ENCODE measurements around the gene GORAB.
A peak's percentile ranks its signal among the peaks of the same experiment; 100 is the strongest.

GORAB gene

GRCh38 chr1:170537798-170538503, 6.0 kb downstream of the GORAB start:
- no peak for DNase-seq (ENCODE audit: low read depth)

GRCh38 chr1:170538687-170539086, 6.7 kb downstream of the GORAB start:
- DNase-seq (ENCODE audit: low read depth), result no peak

DNA sequence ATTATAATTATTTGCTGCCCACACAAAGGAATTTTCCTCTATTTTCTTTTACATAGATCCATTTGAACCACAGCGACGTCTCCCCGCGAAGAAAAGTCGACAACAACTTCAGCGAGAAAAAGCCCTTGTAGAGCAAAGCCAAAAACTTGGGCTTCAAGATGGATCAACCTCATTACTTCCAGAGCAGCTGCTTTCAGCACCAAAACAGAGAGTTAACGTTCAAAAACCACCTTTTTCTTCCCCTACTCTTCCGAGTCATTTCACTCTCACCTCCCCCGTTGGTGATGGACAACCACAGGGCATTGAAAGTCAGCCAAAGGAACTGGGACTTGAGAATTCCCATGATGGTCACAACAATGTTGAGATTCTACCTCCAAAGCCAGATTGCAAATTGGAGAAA, 7.2 kb downstream of the GORAB start:
- no peak for DNase-seq (ENCODE audit: low read depth)

DNA sequence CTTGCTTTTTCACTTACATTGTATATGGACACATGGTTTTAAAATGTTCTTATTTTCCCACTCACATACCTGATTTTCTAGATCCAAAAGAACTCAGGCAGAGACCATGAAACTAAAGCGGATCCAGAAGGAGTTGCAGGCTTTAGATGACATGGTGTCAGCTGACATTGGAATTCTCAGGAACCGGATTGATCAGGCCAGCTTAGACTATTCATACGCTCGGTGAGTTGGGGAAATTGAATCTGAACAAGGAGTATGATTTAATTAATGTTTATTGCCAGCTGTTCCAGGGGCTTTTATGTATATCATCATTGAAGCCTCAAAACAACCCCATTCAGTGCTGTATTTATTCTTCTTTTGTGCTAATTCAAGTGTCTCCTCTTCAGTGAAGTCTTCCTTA, 12.7 kb downstream of the GORAB start:
- no peak for DNase-seq (ENCODE audit: low read depth)

DNA sequence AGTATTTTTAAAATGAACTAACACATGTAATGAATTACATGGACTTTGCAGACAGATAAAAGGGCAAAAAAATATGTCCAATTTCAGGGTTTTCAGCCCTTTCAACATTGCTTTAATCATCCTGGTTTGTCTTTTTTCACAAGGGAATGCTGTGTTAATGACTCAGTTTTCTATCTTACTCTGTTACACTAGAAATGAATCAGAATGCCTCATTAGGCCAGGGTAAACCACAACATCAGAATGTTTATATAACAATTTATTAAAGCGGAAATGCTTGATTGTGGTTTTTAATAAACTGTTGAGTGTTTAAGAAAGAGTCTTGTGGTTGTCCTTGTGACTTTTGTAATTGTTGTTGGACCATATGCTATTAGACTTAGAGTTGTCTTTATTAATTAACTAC, 13.5 kb downstream of the GORAB start:
- peak; percentile 74 for DNase-seq (ENCODE audit: low read depth)

DNA sequence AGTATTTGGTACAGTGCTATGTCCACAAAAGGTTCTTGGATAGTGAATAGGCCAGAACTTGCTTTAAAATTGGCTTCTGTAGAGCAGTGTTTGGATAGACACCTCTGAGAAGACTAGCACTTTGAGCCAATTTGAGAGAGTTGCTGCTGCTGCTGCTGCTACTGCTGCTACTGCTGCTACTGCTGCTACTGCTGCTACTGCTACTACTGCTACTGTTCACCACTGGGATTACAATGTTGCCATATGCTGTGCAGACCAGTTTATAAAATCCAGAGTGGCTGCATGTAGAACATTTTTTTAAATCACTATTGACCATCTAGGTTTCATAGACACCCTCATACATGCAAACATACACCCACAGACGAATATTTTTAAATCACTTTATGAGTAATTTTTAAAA, 15.3 kb downstream of the GORAB start:
- DNase-seq (ENCODE audit: low read depth), result no peak

DNA sequence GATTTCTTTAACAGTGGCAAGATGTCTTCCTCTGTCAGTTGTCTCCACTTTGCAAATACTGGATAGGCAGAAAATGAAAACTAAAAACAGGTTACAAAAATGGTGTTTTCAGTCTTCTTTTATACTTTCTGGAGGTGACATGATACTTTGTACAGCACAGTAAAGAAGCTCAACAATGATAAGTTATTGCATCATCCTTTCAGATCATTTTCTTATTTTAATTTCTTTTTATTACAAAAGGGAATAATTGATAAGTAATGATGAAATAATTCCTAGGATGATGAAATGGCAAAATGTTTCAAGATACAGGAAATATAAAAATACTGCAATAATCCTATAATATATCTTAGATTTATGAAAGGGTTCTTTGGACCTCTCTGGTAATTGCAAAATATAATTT, 16.5 kb downstream of the GORAB start:
- DNase-seq (ENCODE audit: low read depth), result no peak

DNA sequence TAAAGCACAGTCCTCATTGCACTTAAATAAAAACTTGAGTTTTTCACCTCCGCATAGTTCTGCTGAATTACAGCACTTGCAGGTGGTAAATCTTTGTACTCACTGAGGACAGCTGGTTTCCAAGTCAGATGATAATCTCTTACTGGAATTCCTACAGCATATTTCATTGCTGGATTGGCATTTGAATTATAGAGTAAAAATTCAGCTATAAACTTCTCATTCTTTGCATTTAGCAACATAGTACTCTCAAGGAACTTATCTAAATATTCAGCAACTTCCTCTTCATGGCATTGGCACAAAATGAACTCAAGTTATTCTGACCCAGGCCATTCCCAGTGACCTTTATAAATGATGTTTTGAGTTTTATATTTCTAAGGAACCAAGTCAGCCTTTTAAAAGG, 23.4 kb downstream of the GORAB start:
- DNase-seq (ENCODE audit: low read depth), result no peak

GRCh38 chr1:170556917-170557316, 25.0 kb downstream of the GORAB start:
- no peak for DNase-seq (ENCODE audit: low read depth)

- DNase-seq (ENCODE audit: low read depth), result no peak
Observed at GRCh38 chr1:170558731-170559130, 26.8 kb downstream of the GORAB start.

- DNase-seq (ENCODE audit: low read depth), result no peak
Observed at GRCh38 chr1:170559166-170559565, 27.2 kb downstream of the GORAB start.

- DNase-seq (ENCODE audit: low read depth), result no peak
Observed at GRCh38 chr1:170560681-170561285, 28.8 kb downstream of the GORAB start.

GRCh38 chr1:170562646-170563338, 30.8 kb downstream of the GORAB start:
- peak; percentile 73 for DNase-seq (ENCODE audit: low read depth)

GRCh38 chr1:170567214-170567613, 35.2 kb downstream of the GORAB start:
- no peak for DNase-seq (ENCODE audit: low read depth)

DNA sequence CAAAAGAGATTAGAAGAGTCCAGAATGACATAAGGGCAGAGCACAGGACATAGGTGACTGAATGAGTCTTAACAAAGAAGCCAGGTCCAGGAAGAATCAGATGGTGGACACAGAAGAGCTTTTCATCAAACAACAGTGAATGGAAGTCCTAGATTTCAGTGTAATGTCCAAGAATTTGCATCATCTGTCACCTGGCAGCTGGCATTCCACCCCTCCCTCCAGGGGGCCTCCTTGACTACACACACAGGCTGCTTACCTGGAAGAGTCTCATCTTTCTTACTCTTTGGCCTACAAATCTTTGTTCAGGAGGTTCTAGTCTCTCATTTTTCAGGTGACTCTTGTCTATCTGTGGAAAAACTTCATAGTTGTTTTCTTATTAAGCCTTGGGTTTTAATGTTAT, 36.2 kb downstream of the GORAB start:
- no peak for DNase-seq (ENCODE audit: low read depth)

- no peak for DNase-seq (ENCODE audit: low read depth)
Observed at GRCh38 chr1:170576980-170577379, 45.0 kb downstream of the GORAB start.

DNA sequence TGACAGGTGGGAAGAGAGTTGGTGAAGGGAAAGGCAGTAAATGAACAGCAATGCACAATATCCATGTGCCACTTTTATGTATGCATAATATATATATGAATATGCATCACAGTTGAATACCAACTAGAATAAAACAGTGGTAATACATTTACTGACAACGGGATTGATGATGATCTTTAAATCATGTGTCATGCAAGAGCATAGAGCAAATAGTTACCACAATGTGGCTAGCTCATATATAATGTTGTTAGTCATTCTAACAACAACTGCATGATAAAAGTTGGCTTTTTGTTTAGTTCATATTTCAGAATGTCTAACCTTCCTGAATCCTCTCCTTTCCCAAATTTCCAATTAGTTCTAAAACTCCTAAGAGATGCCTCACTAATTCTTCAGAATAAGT, 46.4 kb downstream of the GORAB start:
- DNase-seq (ENCODE audit: low read depth), result no peak

DNA sequence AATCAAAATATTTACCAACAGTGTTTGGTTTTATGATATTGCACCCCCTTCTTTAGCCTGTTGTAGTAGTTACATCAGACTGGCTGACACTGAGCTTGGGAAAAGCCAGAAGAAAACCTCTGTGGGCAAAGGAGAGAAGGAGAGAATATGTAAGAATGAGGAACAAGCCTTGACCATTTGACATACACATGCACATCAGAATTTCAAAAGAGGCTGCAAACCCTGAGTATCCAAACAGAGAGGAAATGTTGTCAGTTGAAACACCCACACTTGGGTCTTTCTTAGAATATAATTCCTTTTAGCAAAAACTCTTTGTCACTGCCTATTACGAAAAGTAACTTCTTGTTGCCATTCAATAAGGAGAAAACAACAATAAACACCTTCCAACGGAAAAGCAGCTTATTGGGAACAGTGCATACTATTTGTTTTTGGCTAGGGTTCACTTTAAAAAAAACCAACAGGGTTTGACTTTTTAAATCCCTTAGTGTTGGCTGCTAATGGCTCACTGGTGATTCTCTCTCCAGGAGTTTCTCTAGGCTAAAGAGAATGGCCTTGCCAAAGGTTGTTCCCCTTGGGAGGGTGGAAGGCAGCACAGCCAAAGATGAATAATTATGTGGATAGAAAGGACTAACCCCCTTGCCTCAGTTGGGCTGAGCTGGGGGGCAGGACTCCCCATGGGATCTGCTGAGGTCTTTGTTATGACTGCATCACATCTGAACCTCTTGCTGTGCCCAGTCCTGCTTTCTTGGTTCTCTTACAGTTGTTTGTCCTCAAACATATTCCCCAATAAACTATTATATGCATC, 48.9 kb downstream of the GORAB start:
- no peak for DNase-seq (ENCODE audit: low read depth)

DNA sequence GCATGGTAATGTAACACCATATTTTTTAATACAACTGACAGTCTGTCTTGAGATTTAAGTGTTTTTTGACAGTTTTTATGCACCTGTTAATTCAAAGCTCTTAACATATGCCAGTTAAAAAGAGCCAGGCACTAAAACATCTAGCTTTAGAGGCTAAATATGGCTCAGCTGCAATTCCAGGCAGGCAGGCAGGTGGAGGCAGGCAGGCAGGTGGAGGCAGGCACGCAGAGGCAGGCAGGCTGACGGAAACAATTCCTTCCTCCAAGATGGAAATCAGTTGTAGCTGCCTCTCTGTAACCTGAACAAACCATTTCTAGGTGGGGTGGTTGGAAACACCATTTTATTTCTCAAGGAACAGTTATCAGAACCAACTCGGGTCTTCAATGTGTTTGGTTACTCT, 51.2 kb downstream of the GORAB start:
- DNase-seq (ENCODE audit: low read depth), result no peak

DNA sequence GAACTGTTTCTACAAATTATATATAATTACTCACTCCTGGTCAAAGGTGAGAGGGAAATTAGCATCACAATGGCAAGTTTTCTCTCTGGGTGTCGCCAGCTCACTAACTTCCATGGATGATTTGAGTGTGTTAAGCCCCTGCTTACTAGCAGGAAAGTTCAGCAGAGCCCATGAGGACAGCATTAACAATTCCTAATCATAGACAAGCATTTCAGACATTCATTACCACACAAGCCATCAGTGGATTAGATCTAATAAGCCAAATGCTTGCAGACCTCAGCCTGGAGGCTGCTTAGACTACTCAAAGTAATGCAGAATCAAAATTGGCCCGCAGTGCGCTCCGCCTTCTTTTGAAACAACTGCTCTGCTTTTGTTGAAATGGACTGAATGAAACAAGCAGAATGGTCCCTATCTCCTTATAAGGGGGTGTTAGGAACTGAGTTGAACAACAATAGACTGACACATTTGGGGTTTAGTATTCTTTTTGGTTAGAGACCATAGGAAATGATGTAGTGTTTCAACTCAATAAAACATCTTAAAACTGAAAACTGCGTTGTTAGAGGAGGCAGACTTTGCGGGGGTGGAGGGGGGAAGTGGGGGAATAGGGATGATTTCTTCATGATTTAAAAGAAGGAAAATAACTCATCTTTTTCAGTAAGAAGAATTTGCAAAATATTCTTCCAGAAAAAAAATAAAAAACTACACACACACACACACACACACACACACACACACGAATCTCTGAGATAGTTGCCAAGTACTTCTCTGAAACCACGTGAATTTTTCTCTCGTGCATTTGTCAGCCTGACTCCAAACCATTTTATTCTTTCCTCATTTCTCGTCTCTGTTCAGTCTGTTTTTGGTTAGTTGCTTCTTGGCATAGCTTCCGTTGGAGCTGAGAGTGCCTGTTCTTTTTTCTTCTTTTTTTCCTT, 54.6 kb downstream of the GORAB start:
- peak; percentile 47 for DNase-seq (ENCODE audit: low read depth)

- DNase-seq (ENCODE audit: low read depth), result no peak
Observed at GRCh38 chr1:170587253-170587593, 55.3 kb downstream of the GORAB start.
